RCC 7860 (cell line): Measurements from ENCODE around the gene ANKH.
"Not testable (repeated sequence)": the region's sequence is repeated elsewhere in the genome, so short reads cannot be mapped to it uniquely, and the experiment has no call there.

Experiments used
- DNase-seq: peaks from one replicate; pipeline ENCODE4 v3.0.0-alpha.2; 2015; ENCODE audit warnings: low spot score
- FAIRE-seq: peaks from 2 replicates; lab custom pipeline; 2012; peaks lifted over from hg19 to GRCh38; lab: Jason Lieb, UNC

The ANKH gene

GRCh38 chr5:14859150-14859549 lies 12.4 kb downstream of the ANKH start:
- FAIRE-seq (no peak), DNase-seq (no peak)

GRCh38 chr5:14855366-14855765 lies 16.2 kb downstream of the ANKH start:
- FAIRE-seq = no peak

GRCh38 chr5:14854799-14855198 lies 16.8 kb downstream of the ANKH start:
- no peak for FAIRE-seq
- no peak for DNase-seq

More at GRCh38 chr5:14855366-14855765, 16.2 kb downstream of the ANKH start:
- DNase-seq = no peak

GRCh38 chr5:14853685-14854084 lies 17.9 kb downstream of the ANKH start:
- no peak for DNase-seq
- no peak for FAIRE-seq

GRCh38 chr5:14852779-14853178 lies 18.8 kb downstream of the ANKH start:
- FAIRE-seq (no peak), DNase-seq (no peak)

GRCh38 chr5:14851999-14852526 lies 19.5 kb downstream of the ANKH start:
- FAIRE-seq (no peak), DNase-seq (no peak)

GRCh38 chr5:14851597-14851996 lies 20.0 kb downstream of the ANKH start:
- no peak for DNase-seq
- no peak for FAIRE-seq

- FAIRE-seq = no peak
- no peak for DNase-seq
Measured at GRCh38 chr5:14851050-14851419, 20.5 kb downstream of the ANKH start.

- DNase-seq (no peak), FAIRE-seq (no peak)
Measured at GRCh38 chr5:14850419-14851049, 21.0 kb downstream of the ANKH start.

GRCh38 chr5:14849516-14850294 lies 21.9 kb downstream of the ANKH start:
- FAIRE-seq (no peak), DNase-seq (no peak)

GRCh38 chr5:14848942-14849341 lies 22.6 kb downstream of the ANKH start:
- not testable (repeated sequence) for FAIRE-seq, DNase-seq

GRCh38 chr5:14848385-14848784 lies 23.2 kb downstream of the ANKH start:
- DNase-seq = no peak
- FAIRE-seq = no peak

GRCh38 chr5:14847471-14847870 lies 24.1 kb downstream of the ANKH start:
- DNase-seq (no peak), FAIRE-seq (no peak)

GRCh38 chr5:14842117-14842516 lies 29.5 kb downstream of the ANKH start:
- DNase-seq (no peak), FAIRE-seq (no peak)

GRCh38 chr5:14840624-14841023 lies 31.0 kb downstream of the ANKH start:
- FAIRE-seq (no peak), DNase-seq (no peak)

GRCh38 chr5:14838396-14839319 lies 32.9 kb downstream of the ANKH start:
- DNase-seq (no peak), FAIRE-seq (no peak)

GRCh38 chr5:14837423-14838122 lies 34.0 kb downstream of the ANKH start:
- not testable (repeated sequence) for DNase-seq, FAIRE-seq

- no peak for FAIRE-seq
- DNase-seq = no peak
Measured at GRCh38 chr5:14834584-14835550, 36.7 kb downstream of the ANKH start.

GRCh38 chr5:14834062-14834461 lies 37.5 kb downstream of the ANKH start:
- DNase-seq = no peak
- FAIRE-seq = no peak

- no peak for FAIRE-seq
- DNase-seq = no peak
Measured at GRCh38 chr5:14831006-14831338, 40.6 kb downstream of the ANKH start.
